ENCODE measurements around the gene SNX19.

- TF ChIP-seq POLR2AphosphoS5 (IDR thresholded peaks at IDR 0.05; ENCODE audit: low read depth, low read length) (no peak), SIN3A (IDR thresholded peaks at IDR 0.05; ENCODE audit: borderline replicate concordance, insufficient read depth, low read depth, low read length) (no peak), TCF7L2 (IDR thresholded peaks at IDR 0.05; ENCODE audit: low read depth, low read length) (peak; percentile 74)
- TF ChIP-seq, protein P1, sequence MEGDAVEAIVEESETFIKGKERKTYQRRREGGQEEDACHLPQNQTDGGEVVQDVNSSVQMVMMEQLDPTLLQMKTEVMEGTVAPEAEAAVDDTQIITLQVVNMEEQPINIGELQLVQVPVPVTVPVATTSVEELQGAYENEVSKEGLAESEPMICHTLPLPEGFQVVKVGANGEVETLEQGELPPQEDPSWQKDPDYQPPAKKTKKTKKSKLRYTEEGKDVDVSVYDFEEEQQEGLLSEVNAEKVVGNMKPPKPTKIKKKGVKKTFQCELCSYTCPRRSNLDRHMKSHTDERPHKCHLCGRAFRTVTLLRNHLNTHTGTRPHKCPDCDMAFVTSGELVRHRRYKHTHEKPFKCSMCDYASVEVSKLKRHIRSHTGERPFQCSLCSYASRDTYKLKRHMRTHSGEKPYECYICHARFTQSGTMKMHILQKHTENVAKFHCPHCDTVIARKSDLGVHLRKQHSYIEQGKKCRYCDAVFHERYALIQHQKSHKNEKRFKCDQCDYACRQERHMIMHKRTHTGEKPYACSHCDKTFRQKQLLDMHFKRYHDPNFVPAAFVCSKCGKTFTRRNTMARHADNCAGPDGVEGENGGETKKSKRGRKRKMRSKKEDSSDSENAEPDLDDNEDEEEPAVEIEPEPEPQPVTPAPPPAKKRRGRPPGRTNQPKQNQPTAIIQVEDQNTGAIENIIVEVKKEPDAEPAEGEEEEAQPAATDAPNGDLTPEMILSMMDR (IDR thresholded peaks at IDR 0.05): no peak
- TF ChIP-seq, protein P2, sequence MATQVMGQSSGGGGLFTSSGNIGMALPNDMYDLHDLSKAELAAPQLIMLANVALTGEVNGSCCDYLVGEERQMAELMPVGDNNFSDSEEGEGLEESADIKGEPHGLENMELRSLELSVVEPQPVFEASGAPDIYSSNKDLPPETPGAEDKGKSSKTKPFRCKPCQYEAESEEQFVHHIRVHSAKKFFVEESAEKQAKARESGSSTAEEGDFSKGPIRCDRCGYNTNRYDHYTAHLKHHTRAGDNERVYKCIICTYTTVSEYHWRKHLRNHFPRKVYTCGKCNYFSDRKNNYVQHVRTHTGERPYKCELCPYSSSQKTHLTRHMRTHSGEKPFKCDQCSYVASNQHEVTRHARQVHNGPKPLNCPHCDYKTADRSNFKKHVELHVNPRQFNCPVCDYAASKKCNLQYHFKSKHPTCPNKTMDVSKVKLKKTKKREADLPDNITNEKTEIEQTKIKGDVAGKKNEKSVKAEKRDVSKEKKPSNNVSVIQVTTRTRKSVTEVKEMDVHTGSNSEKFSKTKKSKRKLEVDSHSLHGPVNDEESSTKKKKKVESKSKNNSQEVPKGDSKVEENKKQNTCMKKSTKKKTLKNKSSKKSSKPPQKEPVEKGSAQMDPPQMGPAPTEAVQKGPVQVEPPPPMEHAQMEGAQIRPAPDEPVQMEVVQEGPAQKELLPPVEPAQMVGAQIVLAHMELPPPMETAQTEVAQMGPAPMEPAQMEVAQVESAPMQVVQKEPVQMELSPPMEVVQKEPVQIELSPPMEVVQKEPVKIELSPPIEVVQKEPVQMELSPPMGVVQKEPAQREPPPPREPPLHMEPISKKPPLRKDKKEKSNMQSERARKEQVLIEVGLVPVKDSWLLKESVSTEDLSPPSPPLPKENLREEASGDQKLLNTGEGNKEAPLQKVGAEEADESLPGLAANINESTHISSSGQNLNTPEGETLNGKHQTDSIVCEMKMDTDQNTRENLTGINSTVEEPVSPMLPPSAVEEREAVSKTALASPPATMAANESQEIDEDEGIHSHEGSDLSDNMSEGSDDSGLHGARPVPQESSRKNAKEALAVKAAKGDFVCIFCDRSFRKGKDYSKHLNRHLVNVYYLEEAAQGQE (IDR thresholded peaks at IDR 0.05; ENCODE audit: insufficient read depth in 1 of 2, low read depth in 2 of 2, low read length in 1 of 2): no peak
These were observed 86.3 kb downstream of the SNX19 start for GRCh38 chr11:130829920-130830511.

All from Panc1 (cell line).